Vagina (tissue), 2 donors: Measurements from ENCODE around the gene MED12L.

Source experiments
- CTCF ChIP-seq, 3 experiments: fragments of 450-650 bp in 2 of 3; fragments of 200-600 bp in 1 of 3; sonication (generic) in 1 of 3; IDR thresholded peaks; one replicate each; pipeline ENCODE4 v1.5.1; 2017 to 2019; ENCODE audit warnings: antibody characterized with exemption in 3 of 3, mild to moderate bottlenecking in 2 of 3, moderate library complexity in 2 of 3
- POLR2A ChIP-seq, 2 donors: fragments of 450-650 bp; IDR thresholded peaks; one replicate each; pipeline ENCODE4 v1.6.1; 2017; ENCODE audit warnings: antibody characterized with exemption in 2 of 2, mild to moderate bottlenecking in 2 of 2, moderate library complexity in 2 of 2
- POLR2AphosphoS5 ChIP-seq, 2 donors: sonication (generic); formaldehyde crosslinking; IDR thresholded peaks; one replicate each; pipeline ENCODE4 v1.9.0; 2017; ENCODE audit warnings: antibody characterized with exemption in 2 of 2, mild to moderate bottlenecking in 2 of 2, low read depth in 1 of 2; ENCODE audit not compliant: insufficient read depth in 1 of 2

- TF ChIP-seq POLR2A (IDR thresholded peaks at IDR 0.05) (no peak), CTCF (IDR thresholded peaks at IDR 0.05) (peak in 1 of 3 experiments; percentile 28), POLR2AphosphoS5 (IDR thresholded peaks at IDR 0.05; ENCODE audit: insufficient read depth in 1 of 2, low read depth in 1 of 2) (no peak)
Observed at GRCh38 chr3:151290673-151291072, 205.2 kb downstream of the MED12L start.
